ENCODE results near the gene EIF2AK2. TPM values are rescaled to one million over a fixed set of nuclear protein-coding genes. Genes with fewer than 3 reads are reported as not detected.

Gene EIF2AK2
- total and polyA plus RNA-seq, 10 of the 15 experiments (the other 5 are each of a cell fraction or from before 2014, with no cell fraction given), result 16.2 to 81.4 (median 63.3) TPM

DNA sequence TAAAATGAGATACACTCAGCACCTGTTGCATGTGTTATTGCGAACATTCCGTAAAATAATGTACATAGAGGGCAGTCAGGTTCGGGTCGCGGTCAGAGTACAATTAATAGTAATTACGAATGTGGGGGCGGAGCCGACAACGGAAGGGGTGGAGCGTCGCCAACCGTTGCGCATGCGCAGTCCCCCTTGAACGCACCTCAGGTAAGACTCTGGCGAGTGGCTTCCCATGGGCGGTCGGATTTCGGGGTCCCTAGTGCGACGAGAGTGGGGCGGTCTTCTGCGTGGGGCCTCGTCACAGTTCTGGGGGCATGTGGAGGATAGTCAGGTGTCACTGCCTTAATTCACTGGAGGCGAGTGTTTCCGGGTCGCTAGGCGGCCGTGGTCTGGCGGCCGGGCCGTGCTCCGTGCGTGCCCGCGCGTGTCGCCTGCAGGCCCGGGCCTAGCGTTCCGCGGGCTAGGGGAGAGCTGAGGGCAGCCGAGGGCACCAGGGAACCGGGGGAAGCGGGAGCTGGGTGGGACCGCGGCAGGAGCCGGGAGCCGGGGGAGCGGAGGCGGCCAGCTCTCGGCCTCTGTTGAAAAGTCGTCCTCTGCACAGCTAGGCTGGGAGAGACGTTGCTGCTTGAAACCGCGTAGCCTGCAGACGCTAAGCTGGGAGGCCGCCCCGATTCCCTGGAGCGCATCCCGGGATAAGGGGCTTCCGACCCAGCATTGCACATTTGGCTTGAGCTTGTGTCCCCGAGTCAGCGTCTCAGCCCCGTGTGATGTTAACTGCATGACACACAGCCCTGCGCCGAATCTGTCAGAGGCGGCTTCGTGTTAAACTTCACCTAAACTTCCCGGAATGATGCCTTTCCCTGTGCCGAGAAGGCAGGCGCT, 39.8 kb upstream of the EIF2AK2 start, which contains the start of gene CEBPZOS (continued):
- TF ChIP-seq, protein P1, sequence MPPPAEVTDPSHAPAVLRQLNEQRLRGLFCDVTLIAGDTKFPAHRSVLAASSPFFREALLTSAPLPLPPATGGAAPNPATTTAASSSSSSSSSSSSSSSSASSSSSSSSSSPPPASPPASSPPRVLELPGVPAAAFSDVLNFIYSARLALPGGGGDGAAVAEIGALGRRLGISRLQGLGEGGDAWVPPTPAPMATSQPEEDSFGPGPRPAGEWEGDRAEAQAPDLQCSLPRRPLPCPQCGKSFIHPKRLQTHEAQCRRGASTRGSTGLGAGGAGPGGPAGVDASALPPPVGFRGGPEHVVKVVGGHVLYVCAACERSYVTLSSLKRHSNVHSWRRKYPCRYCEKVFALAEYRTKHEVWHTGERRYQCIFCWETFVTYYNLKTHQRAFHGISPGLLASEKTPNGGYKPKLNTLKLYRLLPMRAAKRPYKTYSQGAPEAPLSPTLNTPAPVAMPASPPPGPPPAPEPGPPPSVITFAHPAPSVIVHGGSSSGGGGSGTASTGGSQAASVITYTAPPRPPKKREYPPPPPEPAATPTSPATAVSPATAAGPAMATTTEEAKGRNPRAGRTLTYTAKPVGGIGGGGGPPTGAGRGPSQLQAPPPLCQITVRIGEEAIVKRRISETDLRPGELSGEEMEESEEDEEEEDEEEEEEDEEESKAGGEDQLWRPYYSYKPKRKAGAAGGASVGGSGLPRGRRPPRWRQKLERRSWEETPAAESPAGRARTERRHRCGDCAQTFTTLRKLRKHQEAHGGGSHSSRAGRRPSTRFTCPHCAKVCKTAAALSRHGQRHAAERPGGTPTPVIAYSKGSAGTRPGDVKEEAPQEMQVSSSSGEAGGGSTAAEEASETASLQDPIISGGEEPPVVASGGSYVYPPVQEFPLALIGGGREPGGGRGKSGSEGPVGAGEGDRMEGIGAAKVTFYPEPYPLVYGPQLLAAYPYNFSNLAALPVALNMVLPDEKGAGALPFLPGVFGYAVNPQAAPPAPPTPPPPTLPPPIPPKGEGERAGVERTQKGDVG (CRISPR knock-in tag; IDR thresholded peaks at IDR 0.05), result no peak
- TF ChIP-seq, protein P2, sequence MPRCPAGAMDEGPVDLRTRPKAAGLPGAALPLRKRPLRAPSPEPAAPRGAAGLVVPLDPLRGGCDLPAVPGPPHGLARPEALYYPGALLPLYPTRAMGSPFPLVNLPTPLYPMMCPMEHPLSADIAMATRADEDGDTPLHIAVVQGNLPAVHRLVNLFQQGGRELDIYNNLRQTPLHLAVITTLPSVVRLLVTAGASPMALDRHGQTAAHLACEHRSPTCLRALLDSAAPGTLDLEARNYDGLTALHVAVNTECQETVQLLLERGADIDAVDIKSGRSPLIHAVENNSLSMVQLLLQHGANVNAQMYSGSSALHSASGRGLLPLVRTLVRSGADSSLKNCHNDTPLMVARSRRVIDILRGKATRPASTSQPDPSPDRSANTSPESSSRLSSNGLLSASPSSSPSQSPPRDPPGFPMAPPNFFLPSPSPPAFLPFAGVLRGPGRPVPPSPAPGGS (IDR thresholded peaks at IDR 0.05; ENCODE audit: borderline replicate concordance, insufficient read depth, low read depth, low read length, poor library complexity, severe bottlenecking), result no peak
- TF ChIP-seq JUND (IDR thresholded peaks at IDR 0.05; ENCODE audit: low read depth, low read length) (no peak), PAX5 (IDR thresholded peaks at IDR 0.05; ENCODE audit: borderline replicate concordance, low read depth, low read length) (peak; percentile 8; the same call in 1 of the 2 replicates), YY1 (IDR thresholded peaks at IDR 0.05; ENCODE audit: low read depth, low read length) (peak; percentile 24; the same call in 1 of the 2 replicates), TAF1 (IDR thresholded peaks at IDR 0.05; ENCODE audit: borderline replicate concordance, low read depth, low read length) (peak; percentile 50; the same call in 1 of the 2 replicates), HDAC2 (IDR thresholded peaks at IDR 0.05) (no peak), POLR2AphosphoS2 (IDR thresholded peaks at IDR 0.05; ENCODE audit: low read depth, low read length) (peak; percentile 71; the same call in 1 of the 2 replicates), RFX5 (IDR thresholded peaks at IDR 0.05; ENCODE audit: low read depth, low read length) (no peak), POLR2AphosphoS5 (IDR thresholded peaks at IDR 0.05; ENCODE audit: low read length) (peak; percentile 81), SRF (IDR thresholded peaks at IDR 0.05; ENCODE audit: low read depth in 2 of 2, low read length in 2 of 2) (no peak), SMAD1 (IDR thresholded peaks at IDR 0.05; ENCODE audit: low read depth, partially characterized antibody) (no peak), STAT3 (IDR thresholded peaks at IDR 0.05; ENCODE audit: low read depth, low read length) (no peak), BRCA1 (IDR thresholded peaks at IDR 0.05; ENCODE audit: low read depth, low read length) (no peak)
- TF ChIP-seq, protein P3, sequence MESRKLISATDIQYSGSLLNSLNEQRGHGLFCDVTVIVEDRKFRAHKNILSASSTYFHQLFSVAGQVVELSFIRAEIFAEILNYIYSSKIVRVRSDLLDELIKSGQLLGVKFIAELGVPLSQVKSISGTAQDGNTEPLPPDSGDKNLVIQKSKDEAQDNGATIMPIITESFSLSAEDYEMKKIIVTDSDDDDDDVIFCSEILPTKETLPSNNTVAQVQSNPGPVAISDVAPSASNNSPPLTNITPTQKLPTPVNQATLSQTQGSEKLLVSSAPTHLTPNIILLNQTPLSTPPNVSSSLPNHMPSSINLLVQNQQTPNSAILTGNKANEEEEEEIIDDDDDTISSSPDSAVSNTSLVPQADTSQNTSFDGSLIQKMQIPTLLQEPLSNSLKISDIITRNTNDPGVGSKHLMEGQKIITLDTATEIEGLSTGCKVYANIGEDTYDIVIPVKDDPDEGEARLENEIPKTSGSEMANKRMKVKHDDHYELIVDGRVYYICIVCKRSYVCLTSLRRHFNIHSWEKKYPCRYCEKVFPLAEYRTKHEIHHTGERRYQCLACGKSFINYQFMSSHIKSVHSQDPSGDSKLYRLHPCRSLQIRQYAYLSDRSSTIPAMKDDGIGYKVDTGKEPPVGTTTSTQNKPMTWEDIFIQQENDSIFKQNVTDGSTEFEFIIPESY (IDR thresholded peaks at IDR 0.05), result 0 out of 2 replicates have a peak, but pooled peaks have one; percentile 59
- TF ChIP-seq, protein P4, sequence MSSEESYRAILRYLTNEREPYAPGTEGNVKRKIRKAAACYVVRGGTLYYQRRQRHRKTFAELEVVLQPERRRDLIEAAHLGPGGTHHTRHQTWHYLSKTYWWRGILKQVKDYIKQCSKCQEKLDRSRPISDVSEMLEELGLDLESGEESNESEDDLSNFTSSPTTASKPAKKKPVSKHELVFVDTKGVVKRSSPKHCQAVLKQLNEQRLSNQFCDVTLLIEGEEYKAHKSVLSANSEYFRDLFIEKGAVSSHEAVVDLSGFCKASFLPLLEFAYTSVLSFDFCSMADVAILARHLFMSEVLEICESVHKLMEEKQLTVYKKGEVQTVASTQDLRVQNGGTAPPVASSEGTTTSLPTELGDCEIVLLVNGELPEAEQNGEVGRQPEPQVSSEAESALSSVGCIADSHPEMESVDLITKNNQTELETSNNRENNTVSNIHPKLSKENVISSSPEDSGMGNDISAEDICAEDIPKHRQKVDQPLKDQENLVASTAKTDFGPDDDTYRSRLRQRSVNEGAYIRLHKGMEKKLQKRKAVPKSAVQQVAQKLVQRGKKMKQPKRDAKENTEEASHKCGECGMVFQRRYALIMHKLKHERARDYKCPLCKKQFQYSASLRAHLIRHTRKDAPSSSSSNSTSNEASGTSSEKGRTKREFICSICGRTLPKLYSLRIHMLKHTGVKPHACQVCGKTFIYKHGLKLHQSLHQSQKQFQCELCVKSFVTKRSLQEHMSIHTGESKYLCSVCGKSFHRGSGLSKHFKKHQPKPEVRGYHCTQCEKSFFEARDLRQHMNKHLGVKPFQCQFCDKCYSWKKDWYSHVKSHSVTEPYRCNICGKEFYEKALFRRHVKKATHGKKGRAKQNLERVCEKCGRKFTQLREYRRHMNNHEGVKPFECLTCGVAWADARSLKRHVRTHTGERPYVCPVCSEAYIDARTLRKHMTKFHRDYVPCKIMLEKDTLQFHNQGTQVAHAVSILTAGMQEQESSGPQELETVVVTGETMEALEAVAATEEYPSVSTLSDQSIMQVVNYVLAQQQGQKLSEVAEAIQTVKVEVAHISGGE (CRISPR knock-in tag; IDR thresholded peaks at IDR 0.05), result no peak
- TF ChIP-seq, protein P5, sequence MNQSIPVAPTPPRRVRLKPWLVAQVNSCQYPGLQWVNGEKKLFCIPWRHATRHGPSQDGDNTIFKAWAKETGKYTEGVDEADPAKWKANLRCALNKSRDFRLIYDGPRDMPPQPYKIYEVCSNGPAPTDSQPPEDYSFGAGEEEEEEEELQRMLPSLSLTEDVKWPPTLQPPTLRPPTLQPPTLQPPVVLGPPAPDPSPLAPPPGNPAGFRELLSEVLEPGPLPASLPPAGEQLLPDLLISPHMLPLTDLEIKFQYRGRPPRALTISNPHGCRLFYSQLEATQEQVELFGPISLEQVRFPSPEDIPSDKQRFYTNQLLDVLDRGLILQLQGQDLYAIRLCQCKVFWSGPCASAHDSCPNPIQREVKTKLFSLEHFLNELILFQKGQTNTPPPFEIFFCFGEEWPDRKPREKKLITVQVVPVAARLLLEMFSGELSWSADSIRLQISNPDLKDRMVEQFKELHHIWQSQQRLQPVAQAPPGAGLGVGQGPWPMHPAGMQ (IDR thresholded peaks at IDR 0.05; ENCODE audit: borderline replicate concordance), result no peak

Data from GM12878 (cell line).